Effector memory CD8-positive, alpha-beta T cell (primary cell): ENCODE measurements around the gene CSPG4.
"Not testable (repeated sequence)": the region's sequence is repeated elsewhere in the genome, so short reads cannot be mapped to it uniquely, and the experiment has no call there.

ENCODE experiments used
- ATAC-seq: fragments of 150-1000 bp; cut with Tn5 transposase; replicated peaks from 2 replicates; pipeline ENCODE4 v1.10.0; 2021; ENCODE audit warnings: mild to moderate bottlenecking, moderate library complexity
- DNase-seq, 3 experiments: peaks; one replicate each; pipeline ENCODE4 v3.0.0; 2021
- H3K27ac Mint-ChIP-seq, 2 donors: one replicate each; pipeline ENCODE4 v1.8.0; 2022; ENCODE audit warnings: mild to moderate bottlenecking in 2 of 2, mixed read lengths in 2 of 2, moderate library complexity in 2 of 2
- H3K27me3 Mint-ChIP-seq, 2 donors: one replicate each; pipeline ENCODE4 v1.8.0; 2022; ENCODE audit warnings: mixed read lengths in 2 of 2
- H3K36me3 Mint-ChIP-seq: one replicate; pipeline ENCODE4 v1.8.0; 2022; ENCODE audit warnings: mild to moderate bottlenecking, moderate library complexity, mixed read lengths; ENCODE audit not compliant: insufficient read depth
- H3K4me1 Mint-ChIP-seq, 2 donors: one replicate each; pipeline ENCODE4 v1.8.0; 2022; ENCODE audit warnings: low read depth in 2 of 2, mixed read lengths in 2 of 2
- H3K4me3 Mint-ChIP-seq, 2 donors: one replicate each; pipeline ENCODE4 v1.8.0; 2022; ENCODE audit warnings: mild to moderate bottlenecking in 2 of 2, mixed read lengths in 2 of 2, moderate library complexity in 2 of 2
- H3K9me3 Mint-ChIP-seq, 2 donors: one replicate each; pipeline ENCODE4 v1.8.0; 2022; ENCODE audit warnings: mixed read lengths in 2 of 2

Gene CSPG4

GRCh38 chr15:75701071-75702003 lies 11.3 kb downstream of the CSPG4 start:
- not testable (repeated sequence) for H3K9me3 Mint-ChIP-seq, H3K27ac Mint-ChIP-seq, H3K4me3 Mint-ChIP-seq, H3K4me1 Mint-ChIP-seq, DNase-seq, ATAC-seq, H3K36me3 Mint-ChIP-seq, H3K27me3 Mint-ChIP-seq

- Mint-ChIP-seq H3K4me3 (peak overlapping the region; percentile 10 to 59), H3K27ac (peak overlapping the region in 1 of 2 donors; percentile 53), H3K4me1 (peaks cover 4 to 14% of the 10 kb centered on the region in 2 donors), H3K27me3 (peaks cover 5 to 17% of the 10 kb centered on the region in 2 donors)
- not testable (repeated sequence) for H3K9me3 Mint-ChIP-seq, H3K36me3 Mint-ChIP-seq, DNase-seq
- peak; percentile 75 for ATAC-seq
Observed at GRCh38 chr15:75699961-75700874, 12.4 kb downstream of the CSPG4 start.

GRCh38 chr15:75699517-75699916 lies 13.1 kb downstream of the CSPG4 start:
- H3K27ac Mint-ChIP-seq = peak overlapping the region in 1 of 2 donors; percentile 38
- H3K9me3 Mint-ChIP-seq, ATAC-seq, DNase-seq, H3K36me3 Mint-ChIP-seq: not testable (repeated sequence)
- peaks cover 5 to 24% of the 10 kb centered on the region in 2 donors for H3K27me3 Mint-ChIP-seq
- peaks cover 10 to 19% of the 10 kb centered on the region in 2 donors for H3K4me1 Mint-ChIP-seq
- H3K4me3 Mint-ChIP-seq = peak overlapping the region; percentile 27 to 59

- Mint-ChIP-seq H3K27ac (peak overlapping the region in 1 of 2 donors; percentile 65), H3K27me3 (peaks cover 5 to 25% of the 10 kb centered on the region in 2 donors), H3K4me1 (peaks cover 10 to 19% of the 10 kb centered on the region in 2 donors)
- ATAC-seq, DNase-seq, H3K4me3 Mint-ChIP-seq, H3K9me3 Mint-ChIP-seq, H3K36me3 Mint-ChIP-seq: not testable (repeated sequence)
Observed at GRCh38 chr15:75697974-75698747, 14.5 kb downstream of the CSPG4 start.

GRCh38 chr15:75697523-75697922 lies 15.1 kb downstream of the CSPG4 start:
- Mint-ChIP-seq H3K27ac (peak overlapping the region in 1 of 2 donors; percentile 65), H3K36me3 (no peaks in the 10 kb centered on the region), H3K9me3 (no peaks in the 10 kb centered on the region), H3K27me3 (peaks cover 7 to 30% of the 10 kb centered on the region in 2 donors), H3K4me3 (no peak overlapping the region), H3K4me1 (peaks cover 10 to 19% of the 10 kb centered on the region in 2 donors)
- ATAC-seq = no peak
- DNase-seq = no peak

- peaks cover 10 to 20% of the 10 kb centered on the region in 2 donors for H3K4me1 Mint-ChIP-seq
- no peak for ATAC-seq
Observed at GRCh38 chr15:75696854-75697259, 15.8 kb downstream of the CSPG4 start.

GRCh38 chr15:75696311-75696720 lies 16.3 kb downstream of the CSPG4 start:
- peaks cover 10 to 20% of the 10 kb centered on the region in 2 donors for H3K4me1 Mint-ChIP-seq
- H3K9me3 Mint-ChIP-seq = no peaks in the 10 kb centered on the region
- no peak overlapping the region for H3K27ac Mint-ChIP-seq
- peaks cover 12 to 36% of the 10 kb centered on the region in 2 donors for H3K27me3 Mint-ChIP-seq
- DNase-seq = no peak
- ATAC-seq = no peak
- no peaks in the 10 kb centered on the region for H3K36me3 Mint-ChIP-seq
- no peak overlapping the region for H3K4me3 Mint-ChIP-seq

More at GRCh38 chr15:75696854-75697259, 15.8 kb downstream of the CSPG4 start:
- no peak for DNase-seq
- Mint-ChIP-seq H3K27me3 (peaks cover 12 to 36% of the 10 kb centered on the region in 2 donors), H3K9me3 (no peaks in the 10 kb centered on the region), H3K27ac (no peak overlapping the region), H3K4me3 (no peak overlapping the region), H3K36me3 (no peaks in the 10 kb centered on the region)

GRCh38 chr15:75695634-75696310 lies 16.9 kb downstream of the CSPG4 start:
- Mint-ChIP-seq H3K27me3 (peaks cover 12 to 36% of the 10 kb centered on the region in 2 donors), H3K9me3 (no peaks in the 10 kb centered on the region), H3K4me3 (no peak overlapping the region), H3K27ac (peak overlapping the region in 1 of 2 donors; percentile 29), H3K36me3 (no peaks in the 10 kb centered on the region), H3K4me1 (peaks cover 10 to 20% of the 10 kb centered on the region in 2 donors)
- no peak for DNase-seq
- ATAC-seq = no peak

- ATAC-seq (no peak), DNase-seq (no peak)
- H3K36me3 Mint-ChIP-seq = no peaks in the 10 kb centered on the region
- H3K4me3 Mint-ChIP-seq = no peak overlapping the region
- H3K4me1 Mint-ChIP-seq = peaks cover 10 to 20% of the 10 kb centered on the region in 2 donors
- H3K27me3 Mint-ChIP-seq = peaks cover 12 to 36% of the 10 kb centered on the region in 2 donors
- no peaks in the 10 kb centered on the region for H3K9me3 Mint-ChIP-seq
- H3K27ac Mint-ChIP-seq = peak overlapping the region in 1 of 2 donors; percentile 29
Observed at GRCh38 chr15:75695220-75695619, 17.4 kb downstream of the CSPG4 start.

- no peak for ATAC-seq
- no peak overlapping the region for H3K4me3 Mint-ChIP-seq
- peaks cover 12 to 35% of the 10 kb centered on the region in 2 donors for H3K27me3 Mint-ChIP-seq
- no peaks in the 10 kb centered on the region for H3K9me3 Mint-ChIP-seq
- peaks cover 6 to 19% of the 10 kb centered on the region in 2 donors for H3K4me1 Mint-ChIP-seq
- no peak for DNase-seq
- H3K27ac Mint-ChIP-seq = no peak overlapping the region
- H3K36me3 Mint-ChIP-seq = no peaks in the 10 kb centered on the region
Observed at GRCh38 chr15:75694241-75695182, 18.1 kb downstream of the CSPG4 start.

- DNase-seq = no peak
- no peaks in the 10 kb centered on the region for H3K9me3 Mint-ChIP-seq
- peaks cover 6 to 13% of the 10 kb centered on the region in 2 donors for H3K4me1 Mint-ChIP-seq
- no peak overlapping the region for H3K27ac Mint-ChIP-seq
- no peak overlapping the region for H3K4me3 Mint-ChIP-seq
- peaks cover 12 to 29% of the 10 kb centered on the region in 2 donors for H3K27me3 Mint-ChIP-seq
- H3K36me3 Mint-ChIP-seq = no peaks in the 10 kb centered on the region
- ATAC-seq = no peak
Observed at GRCh38 chr15:75693501-75694240, 19.0 kb downstream of the CSPG4 start.
